ENCODE results near the gene C9orf85. TPM values are rescaled to one million over a fixed set of nuclear protein-coding genes. Genes with fewer than 3 reads are reported as not detected.
A peak's percentile ranks its signal among the peaks of the same experiment; 100 is the strongest.

C9orf85 gene
- total RNA-seq, 1 donor from 2014 or later, result 18.3 TPM

- H3K4me3 ChIP-seq (ENCODE audit: low read length in 3 of 3), result no peak overlapping the region
- H3K4me1 ChIP-seq (ENCODE audit: control insufficient read depth in 3 of 3, insufficient read depth in 3 of 3, low read length in 3 of 3), result no peaks in the 10 kb centered on the region
- H3K9ac ChIP-seq (ENCODE audit: low read depth in 1 of 3, low read length in 3 of 3), result no peak overlapping the region
- H3K36me3 ChIP-seq (ENCODE audit: control insufficient read depth in 3 of 3, insufficient read depth in 3 of 3, low read length in 3 of 3), result peaks cover 0 to 7% (median 2%) of the 10 kb centered on the region in 3 donors
- peaks cover 0 to 2% (median 0%) of the 10 kb centered on the region in 3 donors for H3K9me3 ChIP-seq (ENCODE audit: control insufficient read depth in 3 of 3, low read length in 3 of 3)
- H3K27ac ChIP-seq (ENCODE audit: low read depth, low read length), result no peak overlapping the region
- H3K27me3 ChIP-seq (ENCODE audit: control insufficient read depth in 3 of 3, insufficient read depth in 3 of 3, low read length in 3 of 3), result no peaks in the 10 kb centered on the region
Observed at GRCh38 chr9:71966601-71967000, 55.2 kb downstream of the C9orf85 start.

- Histone ChIP-seq H3K4me3 (ENCODE audit: low read length in 3 of 3) (no peak overlapping the region), H3K4me1 (ENCODE audit: control insufficient read depth in 3 of 3, insufficient read depth in 3 of 3, low read length in 3 of 3) (no peaks in the 10 kb centered on the region), H3K27me3 (ENCODE audit: control insufficient read depth in 3 of 3, insufficient read depth in 3 of 3, low read length in 3 of 3) (no peaks in the 10 kb centered on the region)
Observed at GRCh38 chr9:71968541-71969090, 57.2 kb downstream of the C9orf85 start.

GRCh38 chr9:71975833-71976232 lies 64.4 kb downstream of the C9orf85 start:
- no peaks in the 10 kb centered on the region for H3K27me3 ChIP-seq (ENCODE audit: control insufficient read depth in 3 of 3, insufficient read depth in 3 of 3, low read length in 3 of 3)
- no peaks in the 10 kb centered on the region for H3K9me3 ChIP-seq (ENCODE audit: control insufficient read depth in 3 of 3, low read length in 3 of 3)
- H3K36me3 ChIP-seq (ENCODE audit: control insufficient read depth in 3 of 3, insufficient read depth in 3 of 3, low read length in 3 of 3), result no peaks in the 10 kb centered on the region
- H3K4me1 ChIP-seq (ENCODE audit: control insufficient read depth in 3 of 3, insufficient read depth in 3 of 3, low read length in 3 of 3), result peaks cover under 1 to 6% (median 4%) of the 10 kb centered on the region in 3 donors
- H3K27ac ChIP-seq (ENCODE audit: low read depth, low read length), result no peak overlapping the region
- no peak overlapping the region for H3K4me3 ChIP-seq (ENCODE audit: low read length in 3 of 3)
- H3K9ac ChIP-seq (ENCODE audit: low read depth in 1 of 3, low read length in 3 of 3), result no peak overlapping the region

More at GRCh38 chr9:71968541-71969090, 57.2 kb downstream of the C9orf85 start:
- H3K27ac ChIP-seq (ENCODE audit: low read depth, low read length), result no peak overlapping the region
- no peak overlapping the region for H3K9ac ChIP-seq (ENCODE audit: low read depth in 1 of 3, low read length in 3 of 3)
- H3K36me3 ChIP-seq (ENCODE audit: control insufficient read depth in 3 of 3, insufficient read depth in 3 of 3, low read length in 3 of 3), result peaks cover 0 to 7% (median 2%) of the 10 kb centered on the region in 3 donors
- peaks cover 0 to 2% (median 0%) of the 10 kb centered on the region in 3 donors for H3K9me3 ChIP-seq (ENCODE audit: control insufficient read depth in 3 of 3, low read length in 3 of 3)

- no peak overlapping the region for H3K27ac ChIP-seq (ENCODE audit: low read depth, low read length)
- no peaks in the 10 kb centered on the region for H3K27me3 ChIP-seq (ENCODE audit: control insufficient read depth in 3 of 3, insufficient read depth in 3 of 3, low read length in 3 of 3)
- H3K9me3 ChIP-seq (ENCODE audit: control insufficient read depth in 3 of 3, low read length in 3 of 3), result no peaks in the 10 kb centered on the region
- peaks cover 5 to 7% (median 6%) of the 10 kb centered on the region in 3 donors for H3K4me1 ChIP-seq (ENCODE audit: control insufficient read depth in 3 of 3, insufficient read depth in 3 of 3, low read length in 3 of 3)
- H3K4me3 ChIP-seq (ENCODE audit: low read length in 3 of 3), result no peak overlapping the region
- no peaks in the 10 kb centered on the region for H3K36me3 ChIP-seq (ENCODE audit: control insufficient read depth in 3 of 3, insufficient read depth in 3 of 3, low read length in 3 of 3)
- no peak overlapping the region for H3K9ac ChIP-seq (ENCODE audit: low read depth in 1 of 3, low read length in 3 of 3)
Observed at GRCh38 chr9:71977003-71977402, 65.6 kb downstream of the C9orf85 start.

- H3K36me3 ChIP-seq (ENCODE audit: control insufficient read depth in 3 of 3, insufficient read depth in 3 of 3, low read length in 3 of 3), result no peaks in the 10 kb centered on the region
- H3K4me3 ChIP-seq (ENCODE audit: low read length in 3 of 3), result no peak overlapping the region
- H3K27ac ChIP-seq (ENCODE audit: low read depth, low read length), result no peak overlapping the region
- no peaks in the 10 kb centered on the region for H3K9me3 ChIP-seq (ENCODE audit: control insufficient read depth in 3 of 3, low read length in 3 of 3)
- no peaks in the 10 kb centered on the region for H3K27me3 ChIP-seq (ENCODE audit: control insufficient read depth in 3 of 3, insufficient read depth in 3 of 3, low read length in 3 of 3)
- no peak overlapping the region for H3K9ac ChIP-seq (ENCODE audit: low read depth in 1 of 3, low read length in 3 of 3)
- H3K4me1 ChIP-seq (ENCODE audit: control insufficient read depth in 3 of 3, insufficient read depth in 3 of 3, low read length in 3 of 3), result peaks cover 12 to 18% (median 12%) of the 10 kb centered on the region in 3 donors
Observed at GRCh38 chr9:71980266-71981190, 69.1 kb downstream of the C9orf85 start.

GRCh38 chr9:71981944-71982343 lies 70.5 kb downstream of the C9orf85 start:
- Histone ChIP-seq H3K27ac (ENCODE audit: low read depth, low read length) (no peak overlapping the region), H3K4me3 (ENCODE audit: low read length in 3 of 3) (no peak overlapping the region), H3K9me3 (ENCODE audit: control insufficient read depth in 3 of 3, low read length in 3 of 3) (no peaks in the 10 kb centered on the region), H3K36me3 (ENCODE audit: control insufficient read depth in 3 of 3, insufficient read depth in 3 of 3, low read length in 3 of 3) (no peaks in the 10 kb centered on the region), H3K27me3 (ENCODE audit: control insufficient read depth in 3 of 3, insufficient read depth in 3 of 3, low read length in 3 of 3) (no peaks in the 10 kb centered on the region), H3K4me1 (ENCODE audit: control insufficient read depth in 3 of 3, insufficient read depth in 3 of 3, low read length in 3 of 3) (peaks cover 12 to 18% (median 12%) of the 10 kb centered on the region in 3 donors), H3K9ac (ENCODE audit: low read depth in 1 of 3, low read length in 3 of 3) (no peak overlapping the region)

GRCh38 chr9:71984403-71984802 lies 73.0 kb downstream of the C9orf85 start:
- H3K9me3 ChIP-seq (ENCODE audit: control insufficient read depth in 3 of 3, low read length in 3 of 3), result no peaks in the 10 kb centered on the region
- H3K4me1 ChIP-seq (ENCODE audit: control insufficient read depth in 3 of 3, insufficient read depth in 3 of 3, low read length in 3 of 3), result peaks cover 12 to 18% (median 12%) of the 10 kb centered on the region in 3 donors
- H3K27me3 ChIP-seq (ENCODE audit: control insufficient read depth in 3 of 3, insufficient read depth in 3 of 3, low read length in 3 of 3), result no peaks in the 10 kb centered on the region
- H3K27ac ChIP-seq (ENCODE audit: low read depth, low read length), result peak overlapping the region; percentile 24
- H3K4me3 ChIP-seq (ENCODE audit: low read length in 3 of 3), result no peak overlapping the region
- H3K36me3 ChIP-seq (ENCODE audit: control insufficient read depth in 3 of 3, insufficient read depth in 3 of 3, low read length in 3 of 3), result no peaks in the 10 kb centered on the region
- H3K9ac ChIP-seq (ENCODE audit: low read depth in 1 of 3, low read length in 3 of 3), result no peak overlapping the region

GRCh38 chr9:71984831-71985281 lies 73.4 kb downstream of the C9orf85 start:
- no peak overlapping the region for H3K9ac ChIP-seq (ENCODE audit: low read depth in 1 of 3, low read length in 3 of 3)
- H3K27ac ChIP-seq (ENCODE audit: low read depth, low read length), result peak overlapping the region; percentile 24
- H3K36me3 ChIP-seq (ENCODE audit: control insufficient read depth in 3 of 3, insufficient read depth in 3 of 3, low read length in 3 of 3), result no peaks in the 10 kb centered on the region
- no peaks in the 10 kb centered on the region for H3K27me3 ChIP-seq (ENCODE audit: control insufficient read depth in 3 of 3, insufficient read depth in 3 of 3, low read length in 3 of 3)
- H3K4me1 ChIP-seq (ENCODE audit: control insufficient read depth in 3 of 3, insufficient read depth in 3 of 3, low read length in 3 of 3), result peaks cover 12 to 18% (median 12%) of the 10 kb centered on the region in 3 donors
- H3K9me3 ChIP-seq (ENCODE audit: control insufficient read depth in 3 of 3, low read length in 3 of 3), result no peaks in the 10 kb centered on the region
- no peak overlapping the region for H3K4me3 ChIP-seq (ENCODE audit: low read length in 3 of 3)

GRCh38 chr9:71985297-71985911 lies 74.0 kb downstream of the C9orf85 start:
- no peak overlapping the region for H3K4me3 ChIP-seq (ENCODE audit: low read length in 3 of 3)
- H3K27ac ChIP-seq (ENCODE audit: low read depth, low read length), result no peak overlapping the region
- H3K9me3 ChIP-seq (ENCODE audit: control insufficient read depth in 3 of 3, low read length in 3 of 3), result no peaks in the 10 kb centered on the region
- H3K9ac ChIP-seq (ENCODE audit: low read depth in 1 of 3, low read length in 3 of 3), result no peak overlapping the region
- H3K4me1 ChIP-seq (ENCODE audit: control insufficient read depth in 3 of 3, insufficient read depth in 3 of 3, low read length in 3 of 3), result peaks cover 12 to 16% (median 12%) of the 10 kb centered on the region in 3 donors
- no peaks in the 10 kb centered on the region for H3K36me3 ChIP-seq (ENCODE audit: control insufficient read depth in 3 of 3, insufficient read depth in 3 of 3, low read length in 3 of 3)
- H3K27me3 ChIP-seq (ENCODE audit: control insufficient read depth in 3 of 3, insufficient read depth in 3 of 3, low read length in 3 of 3), result no peaks in the 10 kb centered on the region
